ENCODE measurements around the gene ANTXR1.

DNA sequence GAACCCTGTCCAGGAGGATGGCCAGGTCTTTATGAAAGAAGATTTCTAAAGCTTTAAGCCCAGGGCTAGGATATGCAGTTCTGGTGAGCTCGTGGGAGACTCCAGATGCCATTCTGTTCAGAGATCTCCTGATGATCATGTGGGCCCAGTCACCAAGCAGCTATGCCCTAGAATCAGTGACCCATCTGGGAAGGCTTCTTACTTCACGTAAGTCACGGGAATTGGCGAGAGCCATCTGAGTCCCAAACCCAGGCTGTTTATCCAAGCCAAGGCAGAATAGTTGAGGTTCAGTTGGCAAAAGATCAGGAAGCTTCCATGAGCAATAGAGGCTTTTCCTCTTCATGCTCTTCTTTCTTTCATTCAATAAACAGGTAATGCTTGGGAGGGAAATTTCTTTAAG is 23.9 kb downstream of the ANTXR1 start:
- TF ChIP-seq CTCF (IDR thresholded peaks at IDR 0.05 in 8 of 11, conservative IDR thresholded peaks at IDR 0.05 in 3 of 11) = no peak
- no peak for TF ChIP-seq POLR2AphosphoS5 (IDR thresholded peaks at IDR 0.05)
- no peak for TF ChIP-seq POLR2A (IDR thresholded peaks at IDR 0.05)

All from spleen (tissue), 7 donors.